Measurements from ENCODE around the gene KRTAP10-12.
"Not testable (repeated sequence)": the region's sequence is repeated elsewhere in the genome, so short reads cannot be mapped to it uniquely, and the experiment has no call there.

The KRTAP10-12 gene

GRCh38 chr21:44670642-44671432 is 26.1 kb upstream of the KRTAP10-12 start:
- no peak for DNase-seq

DNA sequence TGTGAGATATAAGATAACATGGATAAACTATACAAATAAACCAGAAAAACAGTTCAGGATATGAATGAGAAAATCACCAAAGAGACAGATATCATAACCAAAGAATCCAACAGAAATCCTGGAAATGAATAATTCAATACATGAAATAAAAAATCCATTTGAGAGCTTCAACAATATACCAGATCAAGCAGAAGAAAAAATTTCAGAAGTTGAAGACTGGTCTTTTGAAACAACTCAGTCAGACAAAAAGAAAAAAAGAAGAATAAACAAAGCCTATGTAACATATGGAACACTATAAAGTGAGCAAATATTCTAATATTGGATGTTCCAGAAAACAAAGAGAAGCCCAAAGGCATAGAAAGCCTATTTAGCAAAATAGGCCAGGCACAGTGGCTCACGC is 25.1 kb upstream of the KRTAP10-12 start:
- no peak for DNase-seq

- DNase-seq: no peak
Observed at GRCh38 chr21:44677881-44678280, 19.1 kb upstream of the KRTAP10-12 start.

GRCh38 chr21:44681152-44681551 is 15.8 kb upstream of the KRTAP10-12 start:
- DNase-seq: no peak

GRCh38 chr21:44681861-44682579 is 15.0 kb upstream of the KRTAP10-12 start, which contains the start of gene KRTAP12-1:
Gene KRTAP12-1 (minus strand): TSS chr21:44682163. CDS start chr21:44682123, 40 bp downstream.
- no peak for DNase-seq

DNA sequence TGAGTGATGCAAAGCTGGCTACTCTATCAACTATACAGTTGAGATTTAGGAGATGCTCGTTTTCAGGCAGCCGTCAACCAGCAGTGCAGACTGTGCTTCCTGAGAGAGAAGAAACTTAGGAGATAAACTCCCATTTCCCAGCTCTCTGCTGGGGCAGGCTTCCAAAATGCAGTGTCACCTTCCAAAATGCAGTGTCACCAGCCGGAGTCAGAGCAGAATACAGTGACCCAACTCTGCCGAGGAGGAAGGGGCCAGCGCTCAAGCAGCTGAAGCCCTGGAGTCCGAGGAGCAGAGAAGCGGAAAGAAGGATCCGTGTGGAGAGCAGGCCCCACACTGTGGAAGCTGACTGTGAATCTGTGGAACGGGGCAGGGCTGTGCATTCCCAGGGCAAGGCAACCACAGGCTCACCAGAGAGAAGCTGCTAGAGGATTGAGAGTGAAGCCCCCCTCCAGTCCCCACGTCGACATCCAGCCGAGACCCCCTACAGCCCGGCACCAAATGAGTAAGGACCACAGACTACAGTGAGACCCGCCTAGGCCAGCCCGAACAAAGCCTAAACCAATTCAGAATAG is 14.3 kb upstream of the KRTAP10-12 start:
- DNase-seq: no peak

DNA sequence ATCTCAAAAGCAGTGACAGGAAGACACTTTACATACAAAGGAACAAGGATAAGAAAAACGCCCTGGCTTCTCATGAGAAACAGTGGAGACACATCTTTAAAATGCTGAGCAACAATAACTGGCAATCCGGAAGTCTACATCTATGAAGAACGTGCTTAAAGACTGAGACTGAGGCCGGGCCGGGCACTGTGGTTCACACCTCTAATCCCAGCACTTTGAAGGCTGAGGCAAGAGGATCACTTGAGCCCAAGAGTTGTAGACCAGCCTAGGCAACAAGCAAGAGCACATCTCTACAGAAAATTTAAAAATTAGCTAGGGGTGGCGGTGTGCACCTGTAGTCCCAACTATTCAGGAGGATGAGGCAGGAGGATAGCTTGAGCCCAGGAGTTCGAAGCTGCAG is 12.9 kb upstream of the KRTAP10-12 start:
- no peak for DNase-seq

DNA sequence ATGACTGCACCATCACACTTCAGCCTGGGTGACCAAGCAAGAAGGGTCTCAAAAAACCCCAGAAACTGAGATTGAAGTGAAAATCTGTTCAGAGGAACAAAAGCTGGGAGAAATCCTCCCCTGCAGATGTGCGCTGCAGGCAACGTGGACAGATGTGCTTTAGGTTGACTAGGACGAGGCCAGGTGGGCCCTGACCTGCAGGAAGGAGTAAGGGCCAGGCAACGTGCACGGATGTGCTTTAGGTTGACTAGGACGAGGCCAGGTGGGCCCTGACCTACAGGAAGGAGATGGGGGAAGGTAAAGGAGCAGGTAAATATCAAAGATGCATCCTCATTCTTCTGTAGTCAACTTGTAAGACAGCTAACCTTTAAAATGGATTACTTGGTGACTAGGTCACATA is 12.5 kb upstream of the KRTAP10-12 start:
- no peak for DNase-seq

GRCh38 chr21:44685050-44685449 is 11.9 kb upstream of the KRTAP10-12 start:
- not testable (repeated sequence) for DNase-seq

- DNase-seq: no peak
Observed at GRCh38 chr21:44686000-44686781, 10.8 kb upstream of the KRTAP10-12 start.

- DNase-seq: no peak
Observed at GRCh38 chr21:44686843-44687561, 10.0 kb upstream of the KRTAP10-12 start.

GRCh38 chr21:44687671-44688070 is 9.3 kb upstream of the KRTAP10-12 start:
- no peak for DNase-seq

GRCh38 chr21:44689740-44690139 is 7.2 kb upstream of the KRTAP10-12 start:
- not testable (repeated sequence) for DNase-seq

DNA sequence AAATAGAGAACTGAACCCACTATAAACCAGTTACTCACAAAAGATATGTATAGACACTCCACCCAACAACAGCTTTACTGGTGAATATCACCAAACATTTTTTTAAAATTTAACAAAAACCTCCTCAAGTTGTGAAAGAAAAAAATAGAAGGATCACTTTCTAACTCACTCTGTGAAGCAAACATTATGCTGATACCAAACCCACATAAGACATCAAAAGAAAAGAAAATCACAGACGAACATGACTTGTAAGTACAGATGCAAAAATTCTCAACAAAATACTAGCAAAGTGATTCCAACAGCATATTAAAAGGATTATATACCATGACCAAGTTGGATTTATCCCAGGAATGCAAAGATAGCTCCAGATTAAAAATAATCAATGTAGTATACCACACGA is 5.3 kb upstream of the KRTAP10-12 start:
- DNase-seq: no peak

GRCh38 chr21:44692798-44693512 is 4.0 kb upstream of the KRTAP10-12 start:
- no peak for DNase-seq

GRCh38 chr21:44694776-44695175 is 2.2 kb upstream of the KRTAP10-12 start:
- no peak for DNase-seq

- DNase-seq: no peak
Observed at GRCh38 chr21:44695184-44695583, 1.8 kb upstream of the KRTAP10-12 start.

- DNase-seq: no peak
Observed at GRCh38 chr21:44695641-44696040, 1.3 kb upstream of the KRTAP10-12 start.

- no peak for DNase-seq
Observed at GRCh38 chr21:44696572-44696971, 400 bp upstream of the KRTAP10-12 start.

GRCh38 chr21:44697811-44698734 is 1.1 kb downstream of the KRTAP10-12 start:
- no peak for DNase-seq
